KMS-11 (cell line): Measurements from ENCODE around the gene MACROD2.

Source experiments
- H2AFZ ChIP-seq: fragments of 200-600 bp; sonication (generic); 2 replicates; pipeline ENCODE4 v1.6.1; 2016; ENCODE audit warnings: antibody characterized with exemption, mixed run types, low read depth
- H3K27ac ChIP-seq: fragments of 200-600 bp; sonication (generic); 2 replicates; pipeline ENCODE4 v1.6.1; 2016; ENCODE audit warnings: mild to moderate bottlenecking, mixed run types
- H3K27me3 ChIP-seq: fragments of 200-600 bp; sonication (generic); 2 replicates; pipeline ENCODE4 v1.6.1; 2017; ENCODE audit warnings: mild to moderate bottlenecking, low read depth, mixed run types, moderate library complexity; ENCODE audit not compliant: insufficient read depth
- H3K36me3 ChIP-seq: fragments of 200-600 bp; sonication (generic); 2 replicates; pipeline ENCODE4 v1.6.1; 2017; ENCODE audit warnings: mild to moderate bottlenecking, mixed run types; ENCODE audit not compliant: insufficient read depth
- H3K4me1 ChIP-seq: fragments of 200-600 bp; sonication (generic); 2 replicates; pipeline ENCODE4 v1.6.1; 2016; ENCODE audit warnings: mild to moderate bottlenecking, low read depth, mixed run types; ENCODE audit not compliant: poor library complexity, severe bottlenecking
- H3K4me2 ChIP-seq: fragments of 200-600 bp; sonication (generic); 2 replicates; pipeline ENCODE4 v1.7.0; 2016; ENCODE audit warnings: mild to moderate bottlenecking, mixed run types
- H3K4me3 ChIP-seq: fragments of 200-600 bp; sonication (generic); IDR thresholded peaks from 2 replicates; pipeline ENCODE4 v1.6.1; 2017; ENCODE audit warnings: low read depth, low read length, mixed read lengths; ENCODE audit not compliant: insufficient read depth
- H3K79me2 ChIP-seq: fragments of 200-600 bp; sonication (generic); 2 replicates; pipeline ENCODE4 v1.6.1; 2016; ENCODE audit warnings: low read depth, mixed run types; ENCODE audit not compliant: insufficient read depth
- H3K9ac ChIP-seq: fragments of 200-600 bp; sonication (generic); 2 replicates; pipeline ENCODE4 v1.6.1; 2016; ENCODE audit warnings: mild to moderate bottlenecking, mixed run types
- H4K20me1 ChIP-seq: fragments of 200-600 bp; sonication (generic); 2 replicates; pipeline ENCODE4 v1.6.1; 2016; ENCODE audit warnings: mild to moderate bottlenecking, mixed run types; ENCODE audit not compliant: insufficient read depth
- TF ChIP-seq, protein P1 (sequence below): fragments of 200-600 bp; sonication (generic); conservative IDR thresholded peaks from 2 replicates; pipeline ENCODE4 v1.6.1; 2017; ENCODE audit warnings: low read depth, mild to moderate bottlenecking, antibody characterized with exemption, low read length, moderate library complexity, mixed read lengths

The MACROD2 gene

DNA sequence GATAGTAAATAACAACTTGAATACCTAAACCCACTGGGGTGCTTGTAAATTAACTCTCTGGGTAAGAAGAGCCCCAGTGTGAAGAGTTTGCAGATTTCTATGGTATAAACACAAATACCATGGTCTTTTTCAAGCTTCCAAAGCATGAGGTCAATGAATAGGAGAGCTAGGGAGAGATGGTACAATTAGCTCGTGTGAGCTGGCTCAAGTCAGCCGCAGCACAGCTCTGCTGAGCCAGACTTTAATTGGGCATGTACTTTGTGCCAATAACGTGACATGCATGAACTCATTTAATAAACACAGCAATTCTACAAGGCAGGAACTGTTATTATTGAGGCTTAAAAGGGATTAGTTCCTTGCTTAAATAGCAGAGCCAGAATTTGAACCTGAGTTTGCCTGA is 1893.7 kb downstream of the MACROD2 start:
- Histone ChIP-seq H3K4me3 (no peak overlapping the region), H3K27me3 (no peaks in the 10 kb centered on the region), H3K9ac (no peak overlapping the region), H3K4me1 (no peaks in the 10 kb centered on the region), H4K20me1 (no peaks in the 10 kb centered on the region), H2AFZ (no peak overlapping the region), H3K27ac (no peak overlapping the region), H3K36me3 (no peaks in the 10 kb centered on the region), H3K79me2 (no peaks in the 10 kb centered on the region), H3K4me2 (no peak overlapping the region)
- TF ChIP-seq, protein P1, sequence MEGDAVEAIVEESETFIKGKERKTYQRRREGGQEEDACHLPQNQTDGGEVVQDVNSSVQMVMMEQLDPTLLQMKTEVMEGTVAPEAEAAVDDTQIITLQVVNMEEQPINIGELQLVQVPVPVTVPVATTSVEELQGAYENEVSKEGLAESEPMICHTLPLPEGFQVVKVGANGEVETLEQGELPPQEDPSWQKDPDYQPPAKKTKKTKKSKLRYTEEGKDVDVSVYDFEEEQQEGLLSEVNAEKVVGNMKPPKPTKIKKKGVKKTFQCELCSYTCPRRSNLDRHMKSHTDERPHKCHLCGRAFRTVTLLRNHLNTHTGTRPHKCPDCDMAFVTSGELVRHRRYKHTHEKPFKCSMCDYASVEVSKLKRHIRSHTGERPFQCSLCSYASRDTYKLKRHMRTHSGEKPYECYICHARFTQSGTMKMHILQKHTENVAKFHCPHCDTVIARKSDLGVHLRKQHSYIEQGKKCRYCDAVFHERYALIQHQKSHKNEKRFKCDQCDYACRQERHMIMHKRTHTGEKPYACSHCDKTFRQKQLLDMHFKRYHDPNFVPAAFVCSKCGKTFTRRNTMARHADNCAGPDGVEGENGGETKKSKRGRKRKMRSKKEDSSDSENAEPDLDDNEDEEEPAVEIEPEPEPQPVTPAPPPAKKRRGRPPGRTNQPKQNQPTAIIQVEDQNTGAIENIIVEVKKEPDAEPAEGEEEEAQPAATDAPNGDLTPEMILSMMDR, result no peak

DNA sequence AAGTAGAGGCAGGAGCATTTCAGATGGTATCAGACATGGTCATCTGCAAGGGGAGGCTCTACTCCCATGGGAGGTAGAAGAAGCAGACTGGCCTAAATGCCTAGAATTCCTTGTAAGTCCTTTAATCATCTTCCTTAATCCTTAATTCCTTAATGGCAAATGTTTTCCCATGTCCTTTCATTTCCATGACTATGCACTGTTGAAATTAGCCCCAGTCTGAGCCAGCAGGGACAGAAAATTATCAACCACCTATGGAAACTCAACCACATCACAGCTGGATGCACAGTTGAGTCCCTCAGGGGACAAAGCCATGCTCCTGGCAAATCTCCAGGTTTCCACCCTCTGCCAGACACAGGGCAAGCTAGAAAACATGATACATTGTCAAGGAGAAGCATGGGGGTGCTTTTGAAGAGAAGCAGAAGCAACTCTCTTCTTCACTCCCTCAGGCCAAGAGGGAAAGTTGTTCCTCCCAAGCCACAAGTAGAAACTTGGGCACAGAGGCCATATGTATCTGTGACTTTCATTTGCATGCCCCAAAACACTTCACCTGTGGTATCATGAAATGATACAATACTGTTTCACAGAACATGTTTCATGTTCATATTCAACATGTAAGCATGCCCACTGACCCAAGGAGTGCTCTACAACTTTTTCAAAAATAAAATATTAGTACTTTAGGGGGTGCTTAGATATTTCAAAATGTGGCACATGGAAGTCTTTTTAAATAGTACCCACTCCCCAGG is 1894.4 kb downstream of the MACROD2 start:
- Histone ChIP-seq H3K4me2 (no peak overlapping the region), H3K27me3 (no peaks in the 10 kb centered on the region), H3K4me1 (no peaks in the 10 kb centered on the region), H3K9ac (no peak overlapping the region), H3K79me2 (no peaks in the 10 kb centered on the region), H4K20me1 (no peaks in the 10 kb centered on the region), H3K36me3 (no peaks in the 10 kb centered on the region), H3K27ac (no peak overlapping the region), H3K4me3 (no peak overlapping the region), H2AFZ (no peak overlapping the region)
- TF ChIP-seq, protein P1, result no peak

DNA sequence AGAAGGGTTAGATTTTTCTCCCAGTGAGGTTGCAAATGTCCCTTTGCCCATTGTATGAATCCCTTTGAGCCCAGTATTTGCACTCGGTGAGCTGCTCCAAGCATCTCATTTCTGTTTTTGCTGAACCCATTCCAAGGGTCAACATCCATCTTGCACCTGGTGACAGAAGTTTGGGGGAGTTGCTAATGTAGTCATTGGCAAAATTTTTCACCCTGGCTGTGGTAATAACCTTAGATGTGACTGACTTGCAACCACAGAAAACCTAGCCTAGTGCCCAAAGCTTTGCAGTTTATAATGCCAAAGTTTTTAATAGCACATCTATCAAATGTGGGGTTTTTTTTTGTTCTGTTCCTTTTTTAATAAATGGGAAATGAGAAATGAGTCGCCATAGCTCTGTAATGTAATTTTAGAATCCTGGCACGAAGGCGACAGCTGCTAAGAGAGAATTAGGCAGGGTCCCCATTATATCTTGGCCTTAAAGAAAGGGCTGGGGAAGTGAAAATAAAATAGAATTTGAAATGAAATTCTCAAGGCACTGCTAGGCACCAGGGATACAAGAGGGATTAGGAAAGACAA is 1895.2 kb downstream of the MACROD2 start:
- no peak overlapping the region for H3K27ac ChIP-seq
- no peaks in the 10 kb centered on the region for H3K79me2 ChIP-seq
- no peaks in the 10 kb centered on the region for H4K20me1 ChIP-seq
- H3K9ac ChIP-seq, result no peak overlapping the region
- H3K27me3 ChIP-seq, result no peaks in the 10 kb centered on the region
- H3K4me1 ChIP-seq, result no peaks in the 10 kb centered on the region
- H2AFZ ChIP-seq, result no peak overlapping the region
- TF ChIP-seq, protein P1, result no peak
- H3K4me2 ChIP-seq, result no peak overlapping the region
- H3K36me3 ChIP-seq, result no peaks in the 10 kb centered on the region
- H3K4me3 ChIP-seq, result no peak overlapping the region

DNA sequence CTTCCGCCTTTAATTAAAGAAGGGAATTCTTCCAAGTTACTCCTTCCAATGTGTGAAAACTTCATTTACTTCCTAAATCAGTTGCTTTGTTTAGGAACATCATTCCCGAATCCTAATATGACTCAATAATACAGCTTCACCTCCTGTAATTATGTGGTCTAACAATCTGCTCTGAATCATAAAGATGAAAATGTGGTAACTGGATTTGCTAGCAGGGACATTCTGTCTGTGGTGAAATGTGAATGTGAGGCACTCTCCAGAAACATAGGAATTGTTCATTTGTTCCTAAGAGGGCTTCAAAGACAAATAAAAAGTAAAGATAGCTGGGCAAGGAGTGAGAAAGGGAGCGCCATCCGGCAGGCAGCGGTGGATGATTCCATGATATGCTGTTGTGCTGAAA is 1899.8 kb downstream of the MACROD2 start:
- H3K79me2 ChIP-seq, result no peaks in the 10 kb centered on the region
- H4K20me1 ChIP-seq, result no peaks in the 10 kb centered on the region

More for the DNA sequence above, 1899.8 kb downstream of the MACROD2 start:
- H3K27ac ChIP-seq, result no peak overlapping the region
- H3K9ac ChIP-seq, result no peak overlapping the region
- H2AFZ ChIP-seq, result no peak overlapping the region
- H3K4me2 ChIP-seq, result no peak overlapping the region
- H3K36me3 ChIP-seq, result no peaks in the 10 kb centered on the region
- H3K4me3 ChIP-seq, result no peak overlapping the region
- no peaks in the 10 kb centered on the region for H3K4me1 ChIP-seq
- TF ChIP-seq, protein P1, result no peak
- no peaks in the 10 kb centered on the region for H3K27me3 ChIP-seq
